NOMO-1 treated with DMSO at 0.1 percent for 48 hours (cell line): ENCODE data around the gene NADK2.

Experiments
- DNase-seq: peaks from one replicate; lab custom pipeline; 2025; ENCODE audit not compliant: unreplicated experiment; lab: John Stamatoyannopoulos, UW

The NADK2 gene

DNA sequence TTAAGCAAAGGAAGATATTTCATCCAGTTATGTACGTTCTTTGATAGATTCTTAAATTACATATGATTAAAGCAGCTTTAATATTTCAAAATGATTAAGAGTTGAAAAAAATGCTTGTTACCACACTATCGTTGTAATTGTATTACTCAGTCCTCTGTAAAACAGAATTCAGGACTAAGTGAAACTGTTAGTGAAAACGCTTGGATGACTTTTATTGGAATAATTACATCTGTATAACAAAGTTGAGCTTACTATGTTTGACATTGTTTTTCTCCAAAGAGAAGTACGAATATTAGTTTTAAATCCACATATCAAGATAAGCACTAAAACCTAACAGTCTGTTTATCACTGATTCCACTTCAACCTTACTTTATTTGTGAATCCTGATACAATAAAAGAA lies 8.7 kb upstream of the NADK2 start:
- no peak for DNase-seq

GRCh38 chr5:36246036-36246800 lies 4.5 kb upstream of the NADK2 start:
- no peak for DNase-seq

GRCh38 chr5:36244076-36244475 lies 2.4 kb upstream of the NADK2 start:
- DNase-seq: peak; percentile 34

DNA sequence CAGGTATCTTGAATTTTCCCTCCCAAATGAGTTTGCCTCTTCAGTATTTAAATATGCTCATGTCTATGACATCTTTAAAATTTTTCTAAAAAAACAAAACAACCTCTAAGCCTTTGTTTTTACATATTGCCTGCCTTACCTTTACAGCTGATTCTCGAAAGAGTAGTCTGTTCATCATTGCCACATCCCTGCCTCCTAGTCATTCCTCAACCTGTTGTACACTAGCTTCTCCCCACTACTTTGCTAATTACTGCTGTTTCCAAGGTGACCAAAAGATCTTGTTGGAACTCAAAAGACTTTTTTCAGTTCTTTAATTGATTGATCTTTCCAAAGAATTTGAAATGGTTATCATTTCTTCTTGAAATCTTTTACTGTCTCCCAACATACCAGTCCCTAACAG lies 1.9 kb upstream of the NADK2 start:
- no peak for DNase-seq

DNA sequence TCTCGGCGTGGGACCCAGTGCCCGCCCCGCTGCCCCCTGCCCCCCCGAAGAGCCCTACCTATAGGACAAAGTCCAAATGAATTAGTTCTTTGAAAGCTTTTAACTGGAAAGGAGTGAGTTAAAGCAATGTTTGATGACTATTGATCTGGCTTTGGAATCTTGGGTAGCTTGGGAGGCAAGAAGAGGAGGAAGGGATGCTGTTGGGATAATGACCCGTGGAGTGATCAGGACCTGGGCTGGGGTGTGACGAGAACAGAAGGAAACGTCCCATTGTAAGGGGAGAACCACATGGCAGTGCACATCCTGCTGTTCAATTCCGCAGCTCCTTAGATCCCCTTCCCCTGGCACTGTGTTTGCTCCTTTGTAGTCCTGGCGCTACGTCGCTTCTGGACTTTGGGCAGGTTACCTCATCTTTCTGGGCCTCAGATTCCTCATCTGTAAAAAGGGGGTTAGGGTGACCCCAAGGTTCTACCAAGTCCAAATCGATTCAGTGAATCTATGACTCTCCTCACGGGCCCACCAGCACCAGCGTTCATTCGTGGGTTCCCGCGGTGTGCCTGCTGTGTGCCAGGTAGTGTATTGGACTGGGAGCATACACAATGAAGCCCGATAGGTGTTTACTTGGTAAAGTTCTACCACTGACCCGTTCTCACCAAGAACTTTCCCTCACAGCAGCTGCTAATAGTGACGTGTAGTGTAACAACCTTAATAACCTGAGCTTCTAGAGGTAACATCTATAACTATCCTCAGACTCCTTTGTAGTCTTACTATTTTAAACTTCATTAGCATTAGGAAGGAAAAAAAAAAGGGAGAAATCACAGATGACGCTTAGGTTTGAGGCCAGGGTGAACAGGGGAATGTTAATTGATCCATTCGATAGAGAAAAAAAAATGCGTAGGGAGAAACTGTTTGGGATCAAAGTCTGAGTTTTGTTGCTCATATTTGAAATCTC lies 1.1 kb upstream of the NADK2 start:
- DNase-seq: peak; percentile 36

GRCh38 chr5:36240779-36241630 lies 720 bp downstream of the NADK2 start:
- DNase-seq: peak; percentile 64

GRCh38 chr5:36239370-36240293 lies 2.1 kb downstream of the NADK2 start:
- no peak for DNase-seq

DNA sequence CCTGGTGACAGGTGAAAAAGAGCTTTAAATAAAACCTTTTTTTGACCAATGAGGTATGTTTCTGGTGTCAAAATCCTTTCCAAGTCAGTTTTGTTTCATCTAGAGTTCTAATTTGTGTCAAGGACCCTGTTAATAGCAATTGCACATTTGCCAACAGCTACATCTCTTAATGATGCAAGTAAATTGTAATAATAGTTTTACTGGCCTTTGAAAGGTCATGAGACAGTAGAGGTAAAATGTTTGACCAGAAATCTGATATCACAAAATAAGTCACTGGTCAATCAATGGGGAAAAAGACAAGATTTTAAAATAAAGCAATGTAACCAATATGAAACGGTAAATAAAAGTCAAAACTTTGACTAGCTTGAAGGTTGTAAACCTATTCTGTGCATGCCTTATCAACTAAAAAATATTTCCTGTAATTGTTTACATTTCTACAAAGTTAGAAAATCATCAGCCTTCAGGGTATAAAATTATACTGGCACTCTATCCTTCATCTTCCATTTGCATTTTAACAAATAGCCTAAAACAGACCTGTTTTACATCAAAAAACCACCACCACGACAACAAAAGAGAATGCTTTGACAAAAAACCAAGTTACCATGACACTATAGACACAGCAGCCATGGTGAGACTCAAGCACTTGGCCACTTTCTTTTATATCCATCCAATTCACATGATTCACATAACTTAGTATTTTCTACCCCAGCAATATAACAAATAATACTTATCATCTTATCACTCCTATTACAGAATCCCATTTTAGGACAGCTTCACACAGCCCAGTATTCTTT lies 3.0 kb downstream of the NADK2 start:
- no peak for DNase-seq

DNA sequence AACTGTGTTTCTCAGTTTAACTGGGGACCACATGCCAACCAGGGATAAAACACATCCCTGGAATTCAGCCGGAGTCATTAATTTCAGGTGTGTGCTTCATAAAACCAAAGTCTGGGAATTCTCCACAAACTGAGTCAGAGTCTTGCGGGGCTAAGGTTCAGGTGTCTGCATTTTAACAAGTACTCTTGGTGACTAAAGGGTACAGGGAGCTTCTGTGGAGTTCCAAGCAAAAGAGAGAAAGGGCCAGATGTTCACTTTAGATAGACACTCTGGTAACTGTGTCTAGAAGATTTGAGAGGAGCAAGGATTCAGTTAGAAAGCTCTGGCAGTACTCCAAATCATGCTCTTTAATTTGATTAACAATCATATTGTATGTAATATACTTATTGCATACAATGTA lies 4.0 kb downstream of the NADK2 start:
- no peak for DNase-seq

- DNase-seq: peak; percentile 36
These were observed 4.9 kb downstream of the NADK2 start for GRCh38 chr5:36236801-36237200.

DNA sequence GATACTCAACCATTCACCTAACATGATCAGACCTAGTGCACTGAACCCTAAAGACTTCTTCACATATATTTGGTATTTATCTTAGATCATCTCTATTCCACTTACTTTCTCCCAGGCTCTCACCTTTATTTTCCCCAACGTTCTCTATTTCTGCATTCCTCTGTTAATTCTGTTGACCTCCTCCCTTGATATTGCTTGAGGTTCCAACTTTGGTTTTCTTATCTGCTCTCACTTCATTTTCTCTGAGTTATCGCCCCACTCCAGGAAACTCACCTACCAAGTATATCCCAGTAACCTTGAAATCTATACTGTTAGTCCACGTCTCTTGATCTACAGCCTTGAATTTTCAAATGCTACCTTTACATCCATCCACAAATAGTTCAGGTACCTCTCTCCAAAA lies 9.2 kb downstream of the NADK2 start:
- no peak for DNase-seq

DNA sequence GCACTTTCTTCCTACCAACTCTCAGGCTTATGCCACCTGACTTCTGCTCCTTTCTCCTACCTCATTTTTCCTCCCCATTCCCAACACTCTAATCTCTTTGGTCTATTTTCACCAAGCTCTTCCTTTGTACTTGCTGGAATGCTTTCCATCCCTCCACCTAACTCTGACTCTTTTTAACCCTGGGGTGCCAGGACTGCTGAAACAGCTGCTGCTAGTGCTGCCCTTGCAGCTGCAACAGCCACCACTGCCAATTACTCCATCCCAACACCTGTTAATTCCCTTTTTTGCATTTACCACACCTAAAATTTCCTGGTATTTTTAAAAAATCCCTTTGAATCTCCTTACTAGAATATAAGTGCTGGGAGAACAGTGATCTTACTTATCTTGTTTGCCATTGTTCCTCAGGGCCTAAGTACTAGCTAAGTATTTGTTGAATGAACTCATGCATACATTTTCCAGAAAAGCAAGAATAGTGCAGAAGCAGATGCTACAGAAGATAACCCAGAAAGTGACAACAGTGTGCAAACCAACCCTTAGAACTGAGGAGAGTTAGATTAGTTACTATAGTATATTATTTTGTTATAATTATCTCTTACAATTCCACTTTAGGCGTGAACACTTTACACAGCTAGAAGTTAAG lies 11.5 kb downstream of the NADK2 start:
- no peak for DNase-seq

DNA sequence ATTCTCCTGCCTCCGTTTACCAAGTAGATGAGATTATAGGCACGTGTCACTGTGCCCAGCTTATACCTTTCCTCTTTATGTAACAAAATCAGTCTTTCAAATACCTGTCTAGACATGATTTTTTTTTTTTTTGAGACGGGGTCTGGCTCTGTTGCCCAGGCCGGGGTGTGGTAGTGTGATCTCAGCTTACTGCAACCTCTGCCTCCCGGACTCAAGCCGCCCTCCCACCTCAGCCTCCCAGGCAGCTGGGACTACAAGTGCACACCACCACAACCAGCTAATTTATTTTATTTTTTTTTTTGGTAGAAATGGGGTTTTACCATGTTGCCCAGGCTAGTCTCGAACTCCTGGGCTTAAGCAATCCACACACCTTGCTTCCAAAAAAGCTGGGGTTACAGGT lies 13.2 kb downstream of the NADK2 start:
- DNase-seq: no peak

DNA sequence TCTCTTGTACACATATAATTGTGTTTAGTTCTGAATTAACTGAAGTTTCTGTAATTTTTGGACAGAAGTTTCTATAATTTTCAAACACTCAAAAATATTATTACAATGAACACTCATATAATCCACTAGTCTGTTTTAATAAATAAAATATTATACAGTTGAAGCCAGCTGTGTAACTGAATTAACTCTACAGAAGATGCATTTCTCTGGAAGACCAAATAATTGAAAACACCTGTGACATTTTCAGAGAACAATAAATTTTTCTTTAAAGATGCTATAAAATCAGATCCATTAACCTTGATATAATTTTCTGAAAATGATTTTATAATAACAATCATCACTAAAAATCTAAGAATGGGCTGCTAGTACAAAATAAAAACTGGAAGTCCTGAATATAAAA lies 14.7 kb downstream of the NADK2 start:
- no peak for DNase-seq

DNA sequence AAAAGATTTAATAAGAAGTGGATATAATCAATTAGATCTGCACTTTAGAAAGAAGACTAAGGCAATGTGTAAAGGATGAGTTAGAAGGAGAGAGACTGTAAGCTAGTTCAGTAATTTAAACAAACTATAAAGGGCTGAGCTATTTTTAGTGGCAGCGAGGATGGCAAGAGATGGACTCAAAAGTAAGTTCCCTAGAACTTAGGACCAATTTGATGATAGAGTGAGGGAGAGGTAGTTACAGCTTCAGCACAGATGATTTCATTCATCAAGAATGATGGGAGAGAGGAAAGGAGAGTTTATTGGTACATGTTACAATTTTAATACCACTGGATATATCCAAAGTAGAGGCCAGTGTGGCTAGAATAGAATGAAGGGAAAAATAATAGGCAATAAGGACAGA lies 19.1 kb downstream of the NADK2 start:
- DNase-seq: no peak

DNA sequence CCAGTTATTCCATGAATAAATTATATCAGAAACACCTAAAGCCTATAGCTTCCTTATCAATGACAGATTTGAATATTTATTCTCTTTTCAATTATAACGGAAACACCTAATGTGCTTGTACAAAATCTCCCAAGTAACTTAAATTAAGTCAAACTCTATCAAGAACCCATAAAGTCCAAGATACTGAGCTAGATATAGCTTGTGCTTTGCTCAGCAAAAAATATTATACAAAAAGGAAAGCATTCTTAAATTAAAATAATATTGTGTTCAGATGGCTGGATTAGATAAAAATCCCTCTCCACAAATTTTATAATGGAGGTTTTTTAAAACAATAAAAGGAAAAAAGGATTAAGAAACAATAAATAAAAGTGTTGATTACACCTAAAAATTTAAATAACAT lies 23.7 kb downstream of the NADK2 start:
- DNase-seq: no peak

- no peak for DNase-seq
These were observed 24.2 kb downstream of the NADK2 start for GRCh38 chr5:36217567-36217966.

DNA sequence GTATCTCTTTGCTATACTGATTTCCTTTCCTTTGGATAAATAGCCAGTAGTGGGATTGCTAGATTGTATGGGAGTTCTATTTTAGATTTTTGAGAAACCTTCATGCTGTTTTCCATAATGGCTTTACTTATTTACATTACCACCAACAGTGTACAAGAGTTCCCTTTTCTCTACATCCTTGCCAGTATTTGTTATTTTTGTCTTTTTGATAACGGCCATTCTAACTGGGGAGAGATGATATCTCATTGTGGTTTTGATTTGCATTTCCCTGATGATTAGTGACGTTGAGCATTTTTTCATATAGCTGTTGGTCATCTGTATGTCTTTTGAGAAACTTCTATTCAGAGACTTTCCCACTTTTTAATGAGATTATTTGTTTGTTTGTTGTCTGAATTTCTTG lies 25.8 kb downstream of the NADK2 start:
- DNase-seq: no peak

- peak; percentile 9 for DNase-seq
These were observed 27.3 kb downstream of the NADK2 start for GRCh38 chr5:36214436-36214835.
